ENCODE results near the gene SRPK2.
"Not testable (repeated sequence)": the region's sequence is repeated elsewhere in the genome, so short reads cannot be mapped to it uniquely, and the experiment has no call there.

The SRPK2 gene

GRCh38 chr7:105195891-105196290, 192.8 kb downstream of the SRPK2 start:
- TF ChIP-seq CTCF (IDR thresholded peaks at IDR 0.05; ENCODE audit: low read depth, low read length): no peak
- DNase-seq (ENCODE audit: extremely low read depth, low read depth): no peak

GRCh38 chr7:105194959-105195358, 193.8 kb downstream of the SRPK2 start:
- not testable (repeated sequence) for DNase-seq (ENCODE audit: extremely low read depth, low read depth)

- no peak for DNase-seq (ENCODE audit: extremely low read depth, low read depth)
- no peak for TF ChIP-seq CTCF (IDR thresholded peaks at IDR 0.05; ENCODE audit: low read depth, low read length)
Observed at GRCh38 chr7:105191331-105191730, 197.4 kb downstream of the SRPK2 start.

GRCh38 chr7:105189859-105190492, 198.7 kb downstream of the SRPK2 start:
- no peak for DNase-seq (ENCODE audit: extremely low read depth, low read depth)
- no peak for TF ChIP-seq CTCF (IDR thresholded peaks at IDR 0.05; ENCODE audit: low read depth, low read length)

GRCh38 chr7:105188201-105188600, 200.5 kb downstream of the SRPK2 start:
- DNase-seq (ENCODE audit: extremely low read depth, low read depth): no peak
- TF ChIP-seq CTCF (IDR thresholded peaks at IDR 0.05; ENCODE audit: low read depth, low read length): no peak

GRCh38 chr7:105187302-105188169, 201.2 kb downstream of the SRPK2 start:
- TF ChIP-seq CTCF (IDR thresholded peaks at IDR 0.05; ENCODE audit: low read depth, low read length): no peak
- no peak for DNase-seq (ENCODE audit: extremely low read depth, low read depth)

- DNase-seq (ENCODE audit: extremely low read depth, low read depth): no peak
- no peak for TF ChIP-seq CTCF (IDR thresholded peaks at IDR 0.05; ENCODE audit: low read depth, low read length)
Observed at GRCh38 chr7:105185290-105186010, 203.3 kb downstream of the SRPK2 start.

Measured in AG09319 (cell line).